ENCODE results near the gene PRXL2A. TPM values are rescaled to one million over a fixed set of nuclear protein-coding genes. Genes with fewer than 3 reads are reported as not detected.

PRXL2A gene
- total and polyA plus RNA-seq, 2 of the 4 experiments (the other 2 are of a cell fraction), result 0.90 to 0.92 TPM

GRCh38 chr10:80414142-80414895 lies 6.0 kb downstream of the PRXL2A start:
- no peak overlapping the region for H3K23ac ChIP-seq (ENCODE audit: low read depth, low read length)
- H3K36me3 ChIP-seq (ENCODE audit: control insufficient read depth, insufficient read depth, low read length), result no peaks in the 10 kb centered on the region
- H3K4me3 ChIP-seq (ENCODE audit: insufficient read depth, low read depth, low read length), result no peak overlapping the region
- no peak overlapping the region for H4K8ac ChIP-seq (ENCODE audit: low read depth in 2 of 2, low read length in 2 of 2)
- no peaks in the 10 kb centered on the region for H3K9me3 ChIP-seq (ENCODE audit: control insufficient read depth, insufficient read depth, low read length)
- in situ Hi-C loops (cut with MboI; ENCODE audit: low sequenced_read_pairs) (no loop called here), dilution Hi-C loops (cut with HindIII; ENCODE audit: low sequenced_read_pairs, unreplicated experiment) (no loop called here), intact Hi-C loops (cut with micrococcal nuclease) (no loop called here)
- H3K4me1 ChIP-seq (ENCODE audit: control insufficient read depth, insufficient read depth, low read length), result peaks cover 3% of the 10 kb centered on the region; the same call in 1 of the 2 replicates
- H2BK15ac ChIP-seq (ENCODE audit: low read depth, low read length), result no peak overlapping the region
- no peak overlapping the region for H2BK5ac ChIP-seq (ENCODE audit: low read depth, low read length, poor library complexity, severe bottlenecking)
- ChIA-PET POLR2A (ENCODE audit: unreplicated experiment) (no interaction called here), CTCF (no interaction called here)
- ATAC-seq (ENCODE audit: low read depth), result peak; percentile 30
- peaks cover 3% of the 10 kb centered on the region; the same call in 1 of the 2 replicates for H3K9me1 ChIP-seq (ENCODE audit: insufficient read depth, low read length)
- H3K4me2 ChIP-seq (ENCODE audit: low read depth, low read length), result peak overlapping the region; percentile 18; the same call in 1 of the 2 replicates
- no peak overlapping the region for H2AK9ac ChIP-seq (replicated peaks; ENCODE audit: low read depth, low read length, poor library complexity)
- BruUV-seq (replicated peaks), result no TSS peak
- H2BK120ac ChIP-seq (ENCODE audit: low read depth, low read length), result no peak overlapping the region
- DNase-seq, result peak; percentile 12
- H2AK5ac ChIP-seq (ENCODE audit: low read depth, low read length), result no peak overlapping the region
- no peaks in the 10 kb centered on the region for H3K79me1 ChIP-seq (ENCODE audit: low read depth in 1 of 2, low read length in 2 of 2)
- H4K91ac ChIP-seq (ENCODE audit: insufficient read depth, low read depth, low read length), result no peak overlapping the region
- H3K56ac ChIP-seq (ENCODE audit: extremely low read depth, insufficient read depth, low read length), result no peak overlapping the region
- peak overlapping the region; percentile 74; the same call in 1 of the 2 replicates for H3K27ac ChIP-seq (ENCODE audit: insufficient read depth, low read length)
- H2BK20ac ChIP-seq (ENCODE audit: low read depth, low read length), result no peak overlapping the region
- no peak overlapping the region for H3K4ac ChIP-seq (ENCODE audit: low read depth, low read length)
- no peak overlapping the region for H2AFZ ChIP-seq (replicated peaks; ENCODE audit: low read length, poor library complexity)
- H4K5ac ChIP-seq (ENCODE audit: low read depth, low read length), result no peak overlapping the region; the same call in 1 of the 2 replicates
- no peak overlapping the region for H3K14ac ChIP-seq (replicated peaks; ENCODE audit: low read depth, low read length)
- no peak overlapping the region for H3K9ac ChIP-seq (ENCODE audit: low read depth, low read length)
- H3K27me3 ChIP-seq (ENCODE audit: control insufficient read depth, insufficient read depth, low read length), result peaks cover 6% of the 10 kb centered on the region
- no CpG with 5 or more reads among the region's 7 CpGs for WGBS, 2 experiments (ENCODE audit: extremely low coverage in 2 of 2, insufficient read length in 1 of 2)
- no peak overlapping the region; the same call in 1 of the 2 replicates for H3K18ac ChIP-seq (ENCODE audit: low read depth, low read length)
- no peaks in the 10 kb centered on the region for H4K20me1 ChIP-seq (ENCODE audit: insufficient read depth, low read length)
- TF ChIP-seq NFE2L2 (IDR thresholded peaks at IDR 0.05; ENCODE audit: low read depth, low read length), result no peak
- no peak for TF ChIP-seq ELK1 (IDR thresholded peaks at IDR 0.05; ENCODE audit: borderline replicate concordance, low read depth, low read length)
- no peak for TF ChIP-seq CEBPB (IDR thresholded peaks at IDR 0.05; ENCODE audit: low read depth, low read length)
- TF ChIP-seq RFX5 (IDR thresholded peaks at IDR 0.05; ENCODE audit: low read depth, low read length), result no peak
- TF ChIP-seq POLR2A (IDR thresholded peaks at IDR 0.05; ENCODE audit: low read depth, low read length), result no peak
- no peak for TF ChIP-seq FOS (IDR thresholded peaks at IDR 0.05; ENCODE audit: low read depth, low read length)
- TF ChIP-seq CHD1 (IDR thresholded peaks at IDR 0.05; ENCODE audit: low read depth, low read length), result no peak
- TF ChIP-seq CTCF (conservative IDR thresholded peaks at IDR 0.05; ENCODE audit: low read depth, low read length), result no peak
- TF ChIP-seq SMC3 (IDR thresholded peaks at IDR 0.05; ENCODE audit: low read depth, low read length), result no peak
- TF ChIP-seq MAFK (IDR thresholded peaks at IDR 0.05; ENCODE audit: low read depth, low read length), result no peak
- no peak for TF ChIP-seq RAD21 (IDR thresholded peaks at IDR 0.05; ENCODE audit: low read length)
- TF ChIP-seq RCOR1 (IDR thresholded peaks at IDR 0.05; ENCODE audit: insufficient replicate concordance, low read length), result no peak
- no peak for TF ChIP-seq BHLHE40 (IDR thresholded peaks at IDR 0.05; ENCODE audit: low read depth, low read length)
- TF ChIP-seq MAZ (IDR thresholded peaks at IDR 0.05; ENCODE audit: borderline replicate concordance, low read depth, low read length), result no peak
- TF ChIP-seq USF2 (IDR thresholded peaks at IDR 0.05; ENCODE audit: low read depth, low read length), result no peak

Measured in IMR-90 (cell line).